HG03442 (cell line): ENCODE measurements around the gene TCF25.
"Not testable (repeated sequence)": the region's sequence is repeated elsewhere in the genome, so short reads cannot be mapped to it uniquely, and the experiment has no call there.

Experiments
- ATAC-seq: cut with Tn5 transposase; IDR thresholded peaks from one replicate; pipeline ENCODE4 v1.9.1; 2021; ENCODE audit warnings: mild to moderate bottlenecking, moderate library complexity; ENCODE audit not compliant: unreplicated experiment

The TCF25 gene

DNA sequence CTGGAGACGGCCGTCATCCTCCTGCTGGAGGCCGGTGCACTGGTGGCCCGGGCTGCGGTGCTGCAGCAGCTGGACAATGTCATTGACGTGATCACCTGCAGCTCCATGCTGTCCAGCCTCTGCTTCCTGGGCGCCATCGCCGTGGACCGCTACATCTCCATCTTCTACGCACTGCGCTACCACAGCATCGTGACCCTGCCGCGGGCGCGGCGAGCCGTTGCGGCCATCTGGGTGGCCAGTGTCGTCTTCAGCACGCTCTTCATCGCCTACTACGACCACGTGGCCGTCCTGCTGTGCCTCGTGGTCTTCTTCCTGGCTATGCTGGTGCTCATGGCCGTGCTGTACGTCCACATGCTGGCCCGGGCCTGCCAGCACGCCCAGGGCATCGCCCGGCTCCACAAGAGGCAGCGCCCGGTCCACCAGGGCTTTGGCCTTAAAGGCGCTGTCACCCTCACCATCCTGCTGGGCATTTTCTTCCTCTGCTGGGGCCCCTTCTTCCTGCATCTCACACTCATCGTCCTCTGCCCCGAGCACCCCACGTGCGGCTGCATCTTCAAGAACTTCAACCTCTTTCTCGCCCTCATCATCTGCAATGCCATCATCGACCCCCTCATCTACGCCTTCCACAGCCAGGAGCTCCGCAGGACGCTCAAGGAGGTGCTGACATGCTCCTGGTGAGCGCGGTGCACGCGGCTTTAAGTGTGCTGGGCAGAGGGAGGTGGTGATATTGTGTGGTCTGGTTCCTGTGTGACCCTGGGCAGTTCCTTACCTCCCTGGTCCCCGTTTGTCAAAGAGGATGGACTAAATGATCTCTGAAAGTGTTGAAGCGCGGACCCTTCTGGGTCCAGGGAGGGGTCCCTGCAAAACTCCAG lies 46.4 kb downstream of the TCF25 start:
- ATAC-seq = no peak

DNA sequence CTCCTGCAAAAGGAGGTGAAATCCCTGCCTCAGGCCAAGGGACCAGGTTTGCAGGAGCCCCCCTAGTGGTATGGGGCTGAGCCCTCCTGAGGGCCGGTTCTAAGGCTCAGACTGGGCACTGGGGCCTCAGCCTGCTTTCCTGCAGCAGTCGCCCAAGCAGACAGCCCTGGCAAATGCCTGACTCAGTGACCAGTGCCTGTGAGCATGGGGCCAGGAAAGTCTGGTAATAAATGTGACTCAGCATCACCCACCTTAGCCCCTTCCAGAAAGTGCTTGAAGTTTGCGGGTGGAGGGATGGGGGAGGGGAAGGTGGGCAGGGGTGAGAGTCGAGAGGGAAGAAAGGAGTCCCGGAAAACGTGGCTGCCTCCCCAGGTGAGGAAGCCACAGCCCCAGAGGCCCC lies 47.3 kb downstream of the TCF25 start:
- ATAC-seq = no peak

DNA sequence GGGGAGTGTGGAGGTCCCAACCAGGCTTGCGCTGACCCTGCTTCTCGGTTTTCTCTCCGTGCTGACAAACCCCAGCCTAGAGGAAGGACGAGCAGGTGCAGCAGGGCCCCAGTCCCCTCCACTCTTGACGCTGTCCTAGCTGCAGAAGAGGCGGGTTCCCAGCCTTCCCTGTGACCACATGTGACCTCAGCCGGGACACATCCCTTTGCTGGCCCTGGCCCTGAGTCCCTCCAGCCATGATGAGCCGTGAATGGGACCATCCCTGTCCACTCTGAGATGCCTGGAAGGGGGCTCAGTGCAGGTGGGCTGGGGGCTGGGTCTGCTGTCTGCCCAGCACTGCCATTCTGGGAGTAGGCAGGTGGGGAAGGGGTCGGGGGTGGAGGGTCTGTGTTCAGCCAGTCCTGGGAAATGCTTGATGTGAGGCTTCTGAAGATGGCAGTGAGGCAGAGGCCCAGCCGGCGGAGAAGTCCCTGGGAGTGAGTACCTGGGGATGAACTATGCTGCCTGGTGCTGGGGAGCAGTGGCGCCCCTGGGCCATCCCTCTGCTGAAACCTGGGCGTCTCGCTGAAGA lies 47.8 kb downstream of the TCF25 start:
- ATAC-seq = no peak

DNA sequence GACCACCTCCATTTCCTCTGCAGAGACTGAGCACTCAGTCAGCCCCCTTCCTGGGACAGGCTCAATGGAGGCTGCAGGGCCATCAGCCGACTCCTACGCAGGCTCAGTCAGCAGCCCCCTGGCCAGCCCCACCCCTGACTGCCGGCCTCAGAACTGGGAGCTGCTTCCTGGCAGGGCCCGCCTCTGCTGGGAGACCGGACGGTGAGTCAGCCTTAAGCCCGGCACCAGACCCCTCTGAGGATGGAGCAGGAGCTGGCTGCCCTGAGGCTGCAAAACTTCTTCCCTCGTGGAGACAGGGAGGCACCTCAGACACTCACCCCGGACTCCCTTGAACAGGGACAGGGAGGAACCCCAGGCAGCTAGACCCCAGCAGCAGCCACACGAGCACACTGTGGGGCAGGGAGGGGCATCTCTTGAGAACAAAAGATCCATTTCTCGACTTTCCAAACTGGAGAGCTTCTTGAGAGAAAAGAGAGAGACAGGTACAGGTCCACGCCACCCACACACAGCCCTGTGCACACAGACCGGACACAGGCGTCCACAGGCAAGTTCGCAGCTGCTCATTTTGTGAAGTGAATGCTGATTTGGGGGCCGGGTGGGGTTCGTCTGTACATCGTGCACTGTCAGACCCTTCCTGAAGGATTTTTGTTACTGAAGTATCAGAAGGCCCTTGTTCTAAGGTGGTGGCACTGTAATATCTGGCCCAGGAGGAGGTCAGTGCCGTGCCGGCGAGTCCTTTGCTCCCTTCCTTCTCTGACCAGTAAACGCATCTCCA lies 48.5 kb downstream of the TCF25 start:
- no peak for ATAC-seq

DNA sequence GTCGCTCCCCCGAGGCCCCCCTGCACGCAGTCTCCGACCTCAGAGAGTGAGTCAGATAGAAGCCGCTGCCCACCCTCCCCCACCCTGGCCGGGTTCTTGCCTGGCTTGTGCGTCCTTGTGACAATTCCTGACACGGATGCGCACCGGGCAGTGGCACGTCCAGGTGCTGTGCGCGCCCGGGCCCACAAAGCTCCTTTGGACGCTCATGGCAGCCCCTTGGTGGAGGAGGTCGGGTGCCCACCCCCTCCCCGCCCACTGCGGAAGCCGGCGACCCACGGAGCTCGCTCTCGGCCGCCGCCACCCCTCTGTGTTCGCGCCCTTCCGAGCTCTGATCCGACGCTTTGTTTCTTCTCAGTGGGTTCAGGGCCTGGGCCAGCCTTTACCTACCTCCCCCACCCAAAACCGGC lies 49.1 kb downstream of the TCF25 start:
- no peak for ATAC-seq

DNA sequence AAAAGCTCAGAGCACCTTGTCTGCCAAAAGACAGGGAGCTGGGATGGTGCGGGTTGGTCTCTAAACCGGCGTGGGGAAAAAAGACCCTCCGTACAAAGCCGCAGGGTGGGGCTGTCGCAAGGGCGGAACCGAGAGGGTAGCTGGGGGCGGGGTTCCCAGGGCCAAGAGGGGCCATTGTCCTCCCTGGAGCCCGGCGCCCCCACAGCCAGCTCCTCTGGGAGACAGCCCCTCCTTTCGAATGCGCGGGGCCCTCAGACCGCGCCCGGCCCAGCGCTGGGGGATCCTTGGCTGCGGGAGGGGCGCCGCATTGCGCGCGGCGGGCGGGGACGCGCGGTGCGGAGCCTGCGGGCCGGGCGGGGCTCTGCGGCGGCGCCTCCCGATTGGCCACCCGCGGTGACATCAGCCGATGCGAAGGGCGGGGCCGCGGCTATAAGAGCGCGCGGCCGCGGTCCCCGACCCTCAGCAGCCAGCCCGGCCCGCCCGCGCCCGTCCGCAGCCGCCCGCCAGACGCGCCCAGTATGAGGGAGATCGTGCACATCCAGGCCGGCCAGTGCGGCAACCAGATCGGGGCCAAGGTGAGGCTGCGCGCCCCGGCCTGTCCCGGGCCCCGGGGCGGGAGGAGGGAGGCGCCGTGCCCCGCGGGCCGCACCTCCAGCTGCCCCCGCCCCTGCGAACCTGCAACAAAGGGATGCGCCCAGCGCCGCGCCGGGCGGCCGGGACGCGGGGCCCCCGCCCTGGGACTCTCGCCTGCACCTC lies 49.7 kb downstream of the TCF25 start, which contains the start of gene TUBB3:
Gene TUBB3 (plus strand): TSS at position 459 of the 756 bp plus-strand sequence. CDS start 60 bp downstream, at position 519.
- ATAC-seq = peak; percentile 36

DNA sequence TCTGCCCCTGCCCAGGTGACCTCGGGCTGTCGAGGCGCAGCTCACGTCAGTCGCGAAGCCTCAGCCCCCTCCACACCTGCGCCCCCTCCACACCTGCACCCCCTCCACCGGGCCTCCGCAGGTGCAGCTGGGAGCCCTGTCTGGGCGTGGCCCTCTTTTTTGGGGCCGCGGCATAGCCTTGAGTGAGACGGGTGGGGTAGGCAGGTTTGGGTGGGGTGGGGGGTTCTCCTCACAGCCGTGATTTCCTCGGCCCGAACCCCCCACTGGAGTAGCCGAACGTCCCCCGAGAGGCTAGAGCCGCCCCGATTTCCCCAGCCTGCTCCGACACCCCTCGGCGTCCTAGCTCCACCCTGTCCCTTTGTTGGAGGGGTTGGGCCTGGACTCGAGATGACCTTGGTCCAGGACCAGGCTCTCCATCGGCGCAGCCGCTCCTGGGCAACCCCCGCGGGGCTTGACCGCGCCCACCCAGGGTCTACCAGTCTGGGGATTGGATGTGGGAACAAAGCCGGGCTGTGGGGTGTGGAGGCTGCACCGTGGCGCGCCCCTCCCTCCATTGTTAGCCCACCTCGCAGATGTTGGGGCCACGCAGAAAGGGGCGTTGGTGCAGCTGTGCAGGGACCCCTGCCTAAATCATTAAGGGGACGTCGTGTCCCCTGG lies 50.4 kb downstream of the TCF25 start:
- no peak for ATAC-seq

DNA sequence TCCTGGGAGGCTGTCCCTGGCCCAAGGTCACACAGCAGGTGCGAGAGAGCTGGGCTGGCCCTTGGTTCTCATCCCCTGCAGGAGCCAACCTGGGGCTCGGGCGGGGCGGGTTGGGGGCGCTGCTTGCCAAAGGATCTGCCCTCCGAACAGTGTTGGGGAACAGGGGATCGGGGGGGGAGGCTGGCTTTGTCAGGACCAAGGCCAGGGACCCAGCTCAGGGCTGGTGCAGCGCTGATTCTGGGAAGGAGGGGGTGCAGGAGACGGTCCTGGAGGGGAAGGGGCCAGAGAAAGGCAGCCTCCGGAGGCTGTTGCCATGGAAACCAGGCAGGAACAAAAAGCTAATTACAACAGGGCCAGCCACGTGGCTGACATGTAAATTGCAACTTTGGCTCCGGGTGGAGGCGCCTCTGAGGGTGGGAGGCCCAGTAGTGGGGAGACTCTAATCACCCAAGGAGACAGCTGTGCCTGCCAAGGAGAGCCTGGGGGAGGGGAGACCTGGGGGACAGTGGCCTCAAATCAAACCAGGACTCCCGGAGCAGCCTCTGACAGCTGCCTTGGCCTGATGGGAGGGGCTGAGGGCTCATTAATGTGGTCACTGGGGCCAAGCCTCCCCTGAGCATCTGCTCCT lies 51.0 kb downstream of the TCF25 start:
- no peak for ATAC-seq

DNA sequence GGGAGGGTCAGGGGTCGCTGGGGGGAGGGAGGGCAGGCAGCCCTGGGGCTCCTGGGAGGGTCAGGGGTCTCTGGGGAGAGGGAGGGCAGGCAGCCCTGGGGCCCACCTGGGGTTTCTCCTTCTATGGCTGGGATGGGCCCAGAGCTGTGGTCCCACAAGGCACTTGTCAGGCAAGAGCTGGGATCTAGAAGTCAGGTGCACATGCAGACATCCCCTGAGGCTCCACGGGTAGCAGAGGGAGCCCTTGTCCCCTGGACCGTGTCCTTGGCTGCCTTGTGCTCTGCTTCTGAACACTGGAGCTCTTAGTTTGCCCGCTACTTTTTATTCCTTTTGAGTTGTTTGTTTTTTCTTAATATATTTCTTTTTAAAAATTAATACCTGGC lies 51.5 kb downstream of the TCF25 start:
- no peak for ATAC-seq

DNA sequence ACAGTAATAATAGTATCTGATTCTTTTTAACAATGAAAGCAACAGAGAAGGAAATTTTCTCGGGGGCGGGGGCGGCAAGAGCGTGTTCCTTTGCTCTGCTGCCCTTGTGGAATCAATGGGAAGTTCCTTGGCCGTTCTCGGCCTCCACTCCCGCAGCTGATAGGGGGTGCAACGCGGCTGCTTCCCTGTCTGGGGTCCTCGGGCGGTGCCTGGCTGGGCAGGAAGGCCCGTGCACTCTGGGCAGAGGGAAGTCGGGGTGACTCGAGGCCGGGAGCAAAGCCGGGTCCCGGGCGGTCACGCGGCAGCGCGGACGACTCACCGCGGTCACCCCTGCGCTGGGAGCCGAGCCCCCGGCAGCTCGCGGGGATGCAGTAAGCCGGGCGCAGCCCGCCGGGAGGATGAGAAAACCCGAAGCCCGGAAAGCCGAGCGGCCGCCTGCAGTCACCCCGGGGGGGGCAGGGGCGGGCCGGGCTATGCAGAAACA lies 52.2 kb downstream of the TCF25 start:
- ATAC-seq = no peak

DNA sequence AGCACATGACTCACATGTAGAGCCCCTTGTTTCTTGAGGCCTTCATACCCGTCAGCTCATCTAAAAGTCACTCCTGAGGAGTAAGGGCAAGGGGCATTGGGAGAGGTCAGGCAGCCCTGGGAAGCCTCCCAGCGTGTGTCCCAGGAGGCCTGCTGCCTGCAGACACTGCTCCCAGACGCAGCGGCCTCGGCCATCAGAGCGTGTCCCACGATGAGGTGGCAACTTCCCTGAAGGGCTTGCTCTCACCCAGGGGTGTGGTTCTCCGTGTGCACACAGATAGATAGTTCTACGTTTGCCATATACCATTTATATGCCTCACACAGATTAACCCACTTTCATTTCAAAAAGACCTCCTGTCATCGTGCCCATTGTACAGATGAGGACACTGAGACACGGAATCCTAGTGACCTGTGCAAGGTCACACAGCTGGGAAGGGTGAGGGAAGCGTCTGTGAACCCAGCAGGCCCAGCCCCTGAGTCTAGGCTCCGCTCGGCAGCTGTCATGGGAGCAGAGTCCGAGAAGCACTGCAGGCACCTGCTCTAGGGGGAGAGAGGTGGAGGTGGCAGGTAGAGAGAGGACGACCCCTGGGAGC lies 58.0 kb downstream of the TCF25 start:
- no peak for ATAC-seq

DNA sequence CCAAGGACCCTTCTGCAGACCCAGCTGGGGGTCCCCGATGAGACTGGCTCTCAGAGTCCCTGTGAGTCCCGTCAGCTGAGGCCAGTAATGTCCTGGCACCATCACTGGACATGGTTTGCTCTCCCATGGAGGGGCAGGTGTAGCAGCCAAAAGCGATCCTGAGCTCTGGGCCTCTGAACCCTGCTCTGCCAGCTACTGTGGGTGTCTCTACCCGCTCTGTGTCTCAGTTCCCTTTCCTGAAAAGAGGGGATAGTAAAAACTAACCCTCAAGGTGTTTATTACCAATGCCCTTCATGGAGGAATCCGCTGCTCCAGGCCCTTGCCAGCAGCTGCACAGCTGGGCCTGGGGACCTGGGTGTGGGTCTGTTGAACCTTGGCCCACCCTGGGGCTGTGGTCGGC lies 58.6 kb downstream of the TCF25 start:
- ATAC-seq = no peak

DNA sequence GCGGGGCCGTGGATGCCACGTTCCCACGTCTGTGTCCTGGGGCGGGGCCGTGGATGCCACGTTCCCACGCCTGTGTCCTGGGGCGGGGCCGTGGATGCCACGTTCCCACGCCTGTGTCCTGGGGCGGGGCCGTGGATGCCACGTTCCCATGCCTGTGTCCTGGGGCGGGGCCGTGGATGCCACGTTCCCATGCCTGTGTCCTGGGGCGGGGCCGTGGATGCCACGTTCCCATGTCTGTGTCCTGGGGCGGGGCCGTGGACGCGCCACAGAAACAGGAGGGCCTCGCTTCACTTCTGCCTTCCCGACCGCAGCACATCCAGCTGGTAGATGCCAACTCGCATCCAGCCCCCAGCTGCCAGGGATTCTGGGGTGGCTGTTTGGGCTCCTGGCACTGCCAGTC lies 60.6 kb downstream of the TCF25 start:
- ATAC-seq = not testable (repeated sequence)

DNA sequence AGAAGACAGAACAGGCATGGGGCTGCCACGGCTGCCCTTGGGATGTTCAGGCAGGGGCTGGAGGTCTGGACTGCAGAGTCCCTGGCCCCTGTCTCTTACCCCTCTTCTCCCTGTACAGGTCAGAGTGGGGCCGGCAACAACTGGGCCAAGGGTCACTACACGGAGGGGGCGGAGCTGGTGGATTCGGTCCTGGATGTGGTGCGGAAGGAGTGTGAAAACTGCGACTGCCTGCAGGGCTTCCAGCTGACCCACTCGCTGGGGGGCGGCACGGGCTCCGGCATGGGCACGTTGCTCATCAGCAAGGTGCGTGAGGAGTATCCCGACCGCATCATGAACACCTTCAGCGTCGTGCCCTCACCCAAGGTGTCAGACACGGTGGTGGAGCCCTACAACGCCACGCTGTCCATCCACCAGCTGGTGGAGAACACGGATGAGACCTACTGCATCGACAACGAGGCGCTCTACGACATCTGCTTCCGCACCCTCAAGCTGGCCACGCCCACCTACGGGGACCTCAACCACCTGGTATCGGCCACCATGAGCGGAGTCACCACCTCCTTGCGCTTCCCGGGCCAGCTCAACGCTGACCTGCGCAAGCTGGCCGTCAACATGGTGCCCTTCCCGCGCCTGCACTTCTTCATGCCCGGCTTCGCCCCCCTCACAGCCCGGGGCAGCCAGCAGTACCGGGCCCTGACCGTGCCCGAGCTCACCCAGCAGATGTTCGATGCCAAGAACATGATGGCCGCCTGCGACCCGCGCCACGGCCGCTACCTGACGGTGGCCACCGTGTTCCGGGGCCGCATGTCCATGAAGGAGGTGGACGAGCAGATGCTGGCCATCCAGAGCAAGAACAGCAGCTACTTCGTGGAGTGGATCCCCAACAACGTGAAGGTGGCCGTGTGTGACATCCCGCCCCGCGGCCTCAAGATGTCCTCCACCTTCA lies 61.5 kb downstream of the TCF25 start:
- no peak for ATAC-seq

DNA sequence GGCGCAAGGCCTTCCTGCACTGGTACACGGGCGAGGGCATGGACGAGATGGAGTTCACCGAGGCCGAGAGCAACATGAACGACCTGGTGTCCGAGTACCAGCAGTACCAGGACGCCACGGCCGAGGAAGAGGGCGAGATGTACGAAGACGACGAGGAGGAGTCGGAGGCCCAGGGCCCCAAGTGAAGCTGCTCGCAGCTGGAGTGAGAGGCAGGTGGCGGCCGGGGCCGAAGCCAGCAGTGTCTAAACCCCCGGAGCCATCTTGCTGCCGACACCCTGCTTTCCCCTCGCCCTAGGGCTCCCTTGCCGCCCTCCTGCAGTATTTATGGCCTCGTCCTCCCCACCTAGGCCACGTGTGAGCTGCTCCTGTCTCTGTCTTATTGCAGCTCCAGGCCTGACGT lies 62.2 kb downstream of the TCF25 start:
- not testable (repeated sequence) for ATAC-seq

DNA sequence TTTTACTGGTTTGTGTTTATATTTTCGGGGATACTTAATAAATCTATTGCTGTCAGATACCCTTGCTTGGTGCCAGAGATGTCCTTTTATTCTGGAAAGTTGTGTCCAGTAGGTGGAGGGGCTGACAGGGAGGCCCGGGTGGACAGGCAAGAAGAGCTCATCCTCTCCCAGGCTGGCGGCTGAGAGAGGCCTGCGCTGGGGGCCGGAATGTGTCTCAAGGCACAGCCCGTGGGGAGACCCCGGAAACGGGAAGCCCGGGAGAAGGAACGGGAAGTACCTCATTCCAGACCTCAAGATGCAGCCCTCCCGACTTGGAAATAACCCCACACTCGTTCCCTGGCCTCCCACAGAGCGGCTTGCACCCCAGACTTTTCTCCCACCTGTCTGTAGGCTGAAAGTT lies 62.6 kb downstream of the TCF25 start:
- no peak for ATAC-seq

DNA sequence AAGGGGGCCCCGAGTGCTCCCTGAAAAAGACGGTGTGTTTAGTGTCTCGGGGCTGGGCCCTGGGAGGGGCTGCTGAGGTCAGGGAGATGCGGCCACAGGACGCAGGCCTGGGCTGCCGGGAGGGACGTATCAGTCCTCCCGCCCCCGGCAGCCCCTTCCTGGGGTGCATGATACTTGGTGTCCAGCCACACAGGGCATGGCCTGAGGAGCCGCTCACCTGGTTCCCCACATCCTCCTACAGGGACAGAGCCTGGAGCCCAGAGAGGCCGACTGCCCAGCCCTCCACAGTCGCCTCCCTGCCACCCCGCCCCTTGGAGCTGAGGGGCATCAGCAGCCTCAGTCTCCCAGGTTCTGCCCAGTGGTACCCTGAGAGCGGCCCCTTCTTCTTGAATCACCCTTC lies 63.1 kb downstream of the TCF25 start:
- no peak for ATAC-seq

DNA sequence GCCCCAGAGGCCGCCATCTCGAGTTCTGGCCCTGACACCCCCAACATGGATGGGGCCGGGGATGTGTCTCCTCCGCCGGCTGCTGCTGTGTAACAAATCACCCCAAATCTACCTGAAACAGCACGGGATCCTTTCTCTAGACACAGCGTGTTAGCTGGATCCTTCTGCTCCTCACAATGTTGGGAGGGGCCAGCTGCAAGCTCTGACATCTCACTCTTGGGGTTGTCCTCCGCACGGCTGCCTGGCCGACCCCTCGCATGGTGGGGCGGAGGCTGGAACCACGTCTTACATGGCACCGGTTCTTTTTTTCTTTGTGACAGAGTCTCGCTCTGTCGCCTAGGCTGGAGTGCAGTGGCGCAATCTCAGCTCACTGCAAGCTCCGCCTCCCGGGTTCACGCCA lies 63.6 kb downstream of the TCF25 start:
- ATAC-seq = no peak
